Measurements from ENCODE around the gene CELA2B. TPM values are rescaled to one million over a fixed set of nuclear protein-coding genes. Genes with fewer than 3 reads are reported as not detected.

The CELA2B gene
- total and polyA plus RNA-seq, 2 donors (not counting 1 experiment from before 2014, with no cell fraction given) = not detected

DNA sequence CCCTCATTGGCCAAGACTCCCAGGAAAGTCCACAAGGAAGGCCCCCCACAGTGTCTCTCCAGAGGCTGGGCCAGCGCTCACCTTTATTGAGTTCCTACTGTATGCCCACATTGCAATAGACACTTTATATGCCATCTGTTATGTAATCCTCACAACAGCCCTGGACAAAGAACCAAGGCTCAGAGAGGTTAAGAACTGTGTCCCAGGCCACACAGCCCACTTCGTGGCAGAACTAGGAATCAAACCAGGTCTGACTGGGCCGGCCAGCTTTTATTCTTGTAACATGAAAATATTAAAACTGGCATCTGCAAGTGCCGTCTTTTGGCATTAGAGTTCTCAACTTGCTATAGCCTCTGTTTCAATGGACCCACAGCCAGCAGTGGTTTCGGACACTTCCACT is 33.1 kb upstream of the CELA2B start:
- H2AFZ ChIP-seq (ENCODE audit: insufficient read depth, low read depth, low read length, poor library complexity, severe bottlenecking) = no peak overlapping the region
- no peaks in the 10 kb centered on the region for H4K20me1 ChIP-seq (ENCODE audit: control insufficient read depth, insufficient read depth, low read length, poor library complexity, severe bottlenecking)
- H3K9ac ChIP-seq (ENCODE audit: low read length) = no peak overlapping the region
- ChIA-PET CTCF (no interaction called here), POLR2A (no interaction called here)
- ATAC-seq (ENCODE audit: low read depth) = no peak
- H3K4me2 ChIP-seq (replicated peaks; ENCODE audit: low read depth, low read length, poor library complexity, severe bottlenecking) = no peak overlapping the region
- Mint-ChIP-seq H3K4me3 (no peak overlapping the region), H3K4me1 (no peaks in the 10 kb centered on the region), H3K9me3 (ENCODE audit: insufficient read depth) (no peaks in the 10 kb centered on the region), H3K27me3 (peaks cover 18% of the 10 kb centered on the region), H3K27ac (no peak overlapping the region)
- DNase-seq = no peak
- 94% methylated on average over 3 of the region's 5 CpGs for WGBS (ENCODE audit: insufficient coverage)
- H3K79me2 ChIP-seq (ENCODE audit: control insufficient read depth, insufficient read depth, low read length) = no peaks in the 10 kb centered on the region
- TF ChIP-seq EZH2 (IDR thresholded peaks at IDR 0.05; ENCODE audit: borderline replicate concordance, insufficient read depth, low read depth, low read length, poor library complexity, severe bottlenecking) (no peak), CTCF (IDR thresholded peaks at IDR 0.05) (no peak)
- H3K4me3 ChIP-seq (ENCODE audit: control extremely low read depth in 1 of 5, extremely low read depth in 1 of 5, insufficient read depth in 1 of 5, low read depth in 2 of 5, low read length in 4 of 5) = no peak overlapping the region
- no peaks in the 10 kb centered on the region for H3K9me3 ChIP-seq (ENCODE audit: control extremely low read depth in 1 of 3, control insufficient read depth in 2 of 3, insufficient read depth in 1 of 3, low read length in 2 of 3)
- H3K4me1 ChIP-seq (ENCODE audit: control insufficient read depth in 2 of 2, insufficient read depth in 2 of 2, low read length in 2 of 2) = no peaks in the 10 kb centered on the region
- H3K36me3 ChIP-seq (replicated peaks in 1 of 2; ENCODE audit: control extremely low read depth in 1 of 2, control insufficient read depth in 1 of 2, extremely low read depth in 1 of 2, insufficient read depth in 2 of 2, low read length in 1 of 2) = no peaks in the 10 kb centered on the region
- no peak overlapping the region for H3K27ac ChIP-seq (ENCODE audit: low read length in 2 of 2)
- peaks cover 0 to 12% (median 4%) of the 10 kb centered on the region in 4 experiments for H3K27me3 ChIP-seq (replicated peaks in 1 of 4; ENCODE audit: control extremely low read depth in 1 of 4, control insufficient read depth in 3 of 4, insufficient read depth in 4 of 4, low read length in 3 of 4)
- intact Hi-C loops (cut with micrococcal nuclease) = no loop called here

GRCh38 chr1:15443281-15443680 is 32.6 kb upstream of the CELA2B start:
- Histone ChIP-seq H3K4me2 (replicated peaks; ENCODE audit: low read depth, low read length, poor library complexity, severe bottlenecking) (no peak overlapping the region), H3K27ac (ENCODE audit: low read length in 2 of 2) (no peak overlapping the region), H3K9ac (ENCODE audit: low read length) (no peak overlapping the region), H3K27me3 (replicated peaks in 1 of 4; ENCODE audit: control extremely low read depth in 1 of 4, control insufficient read depth in 3 of 4, insufficient read depth in 4 of 4, low read length in 3 of 4) (peaks cover 0 to 12% (median 4%) of the 10 kb centered on the region in 4 experiments), H3K36me3 (replicated peaks in 1 of 2; ENCODE audit: control extremely low read depth in 1 of 2, control insufficient read depth in 1 of 2, extremely low read depth in 1 of 2, insufficient read depth in 2 of 2, low read length in 1 of 2) (no peaks in the 10 kb centered on the region), H4K20me1 (ENCODE audit: control insufficient read depth, insufficient read depth, low read length, poor library complexity, severe bottlenecking) (no peaks in the 10 kb centered on the region), H3K9me3 (ENCODE audit: control extremely low read depth in 1 of 3, control insufficient read depth in 2 of 3, insufficient read depth in 1 of 3, low read length in 2 of 3) (no peaks in the 10 kb centered on the region), H2AFZ (ENCODE audit: insufficient read depth, low read depth, low read length, poor library complexity, severe bottlenecking) (no peak overlapping the region), H3K4me1 (ENCODE audit: control insufficient read depth in 2 of 2, insufficient read depth in 2 of 2, low read length in 2 of 2) (no peaks in the 10 kb centered on the region), H3K79me2 (ENCODE audit: control insufficient read depth, insufficient read depth, low read length) (no peaks in the 10 kb centered on the region), H3K4me3 (ENCODE audit: control extremely low read depth in 1 of 5, extremely low read depth in 1 of 5, insufficient read depth in 1 of 5, low read depth in 2 of 5, low read length in 4 of 5) (no peak overlapping the region)
- CTCF ChIA-PET = interaction anchor here (1.3 to 1.7 kb wide), 2 partner anchors 13 to 120 kb away, joined by 3 read pairs; no protein-coding TSS in a partner anchor
- TF ChIP-seq EZH2 (IDR thresholded peaks at IDR 0.05; ENCODE audit: borderline replicate concordance, insufficient read depth, low read depth, low read length, poor library complexity, severe bottlenecking) (no peak), CTCF (IDR thresholded peaks at IDR 0.05) (no peak)
- no peak for ATAC-seq (ENCODE audit: low read depth)
- Mint-ChIP-seq H3K9me3 (ENCODE audit: insufficient read depth) (no peaks in the 10 kb centered on the region), H3K27me3 (peaks cover 18% of the 10 kb centered on the region), H3K4me1 (no peaks in the 10 kb centered on the region), H3K4me3 (no peak overlapping the region), H3K27ac (no peak overlapping the region)
- intact Hi-C loops (cut with micrococcal nuclease) = no loop called here
- DNase-seq = no peak
- 88% methylated on average over 5 of the region's 5 CpGs for WGBS (ENCODE audit: insufficient coverage)
- POLR2A ChIA-PET = no interaction called here
